Epithelial cell of proximal tubule (primary cell): ENCODE results near the gene PRKN. TPM values are rescaled to one million over a fixed set of nuclear protein-coding genes. Genes with fewer than 3 reads are reported as not detected.
A peak's percentile ranks its signal among the peaks of the same experiment; 100 is the strongest.

ENCODE experiments used
- DNase-seq: peaks from one replicate; pipeline ENCODE4 v3.0.0-alpha.2; 2011; ENCODE audit warnings: low read depth
- H3K4me3 ChIP-seq: 2 replicates; pipeline ENCODE4 v1.5.1; 2011; ENCODE audit warnings: low read depth, mild to moderate bottlenecking, low read length
- total RNA-seq: library from RNA; depleted of rRNA; stranded (reverse); fragments of >200 nt; gene quantifications from 2 replicates; pipeline ENCODE4 v1.2.3, GENCODE V29; 2015
- TF ChIP-seq, protein P1 (sequence below): conservative IDR thresholded peaks from 2 replicates; pipeline ENCODE4 v1.5.1; 2012; ENCODE audit warnings: low read depth, mild to moderate bottlenecking, low read length

PRKN gene
- total RNA-seq, 1 donor from 2014 or later: 0.58 TPM

DNA sequence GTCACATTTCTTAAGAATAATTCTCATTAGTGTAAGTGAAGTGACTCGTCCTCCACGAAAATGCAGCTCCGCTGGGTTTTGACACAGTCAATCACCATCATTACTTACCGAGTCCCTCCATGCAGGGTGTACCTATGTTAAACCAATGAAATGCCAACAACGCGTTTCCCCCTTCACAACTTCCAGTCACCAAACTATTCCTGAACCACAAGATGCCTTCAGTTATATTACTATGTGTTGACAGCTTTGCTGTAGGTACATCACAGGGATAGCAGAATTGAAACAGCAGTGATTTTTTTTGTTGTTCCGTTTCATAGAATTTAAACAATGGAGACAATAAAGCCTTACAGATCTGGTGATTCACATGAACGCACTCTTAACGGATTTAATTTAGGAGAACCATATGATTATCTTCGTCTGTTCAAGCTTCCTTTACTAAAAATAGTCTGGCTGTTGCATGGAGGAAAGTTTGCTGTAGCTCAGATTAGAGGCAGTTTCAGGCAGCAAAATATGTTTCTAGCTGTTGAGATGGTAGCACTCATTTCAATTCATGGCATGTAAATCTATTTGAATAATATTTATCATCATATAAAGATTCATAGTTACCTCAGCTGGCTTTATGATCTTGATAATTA is 652.8 kb downstream of the PRKN start:
- peak; percentile 31 for DNase-seq
- TF ChIP-seq, protein P1, sequence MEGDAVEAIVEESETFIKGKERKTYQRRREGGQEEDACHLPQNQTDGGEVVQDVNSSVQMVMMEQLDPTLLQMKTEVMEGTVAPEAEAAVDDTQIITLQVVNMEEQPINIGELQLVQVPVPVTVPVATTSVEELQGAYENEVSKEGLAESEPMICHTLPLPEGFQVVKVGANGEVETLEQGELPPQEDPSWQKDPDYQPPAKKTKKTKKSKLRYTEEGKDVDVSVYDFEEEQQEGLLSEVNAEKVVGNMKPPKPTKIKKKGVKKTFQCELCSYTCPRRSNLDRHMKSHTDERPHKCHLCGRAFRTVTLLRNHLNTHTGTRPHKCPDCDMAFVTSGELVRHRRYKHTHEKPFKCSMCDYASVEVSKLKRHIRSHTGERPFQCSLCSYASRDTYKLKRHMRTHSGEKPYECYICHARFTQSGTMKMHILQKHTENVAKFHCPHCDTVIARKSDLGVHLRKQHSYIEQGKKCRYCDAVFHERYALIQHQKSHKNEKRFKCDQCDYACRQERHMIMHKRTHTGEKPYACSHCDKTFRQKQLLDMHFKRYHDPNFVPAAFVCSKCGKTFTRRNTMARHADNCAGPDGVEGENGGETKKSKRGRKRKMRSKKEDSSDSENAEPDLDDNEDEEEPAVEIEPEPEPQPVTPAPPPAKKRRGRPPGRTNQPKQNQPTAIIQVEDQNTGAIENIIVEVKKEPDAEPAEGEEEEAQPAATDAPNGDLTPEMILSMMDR: no peak
- H3K4me3 ChIP-seq: no peak overlapping the region

DNA sequence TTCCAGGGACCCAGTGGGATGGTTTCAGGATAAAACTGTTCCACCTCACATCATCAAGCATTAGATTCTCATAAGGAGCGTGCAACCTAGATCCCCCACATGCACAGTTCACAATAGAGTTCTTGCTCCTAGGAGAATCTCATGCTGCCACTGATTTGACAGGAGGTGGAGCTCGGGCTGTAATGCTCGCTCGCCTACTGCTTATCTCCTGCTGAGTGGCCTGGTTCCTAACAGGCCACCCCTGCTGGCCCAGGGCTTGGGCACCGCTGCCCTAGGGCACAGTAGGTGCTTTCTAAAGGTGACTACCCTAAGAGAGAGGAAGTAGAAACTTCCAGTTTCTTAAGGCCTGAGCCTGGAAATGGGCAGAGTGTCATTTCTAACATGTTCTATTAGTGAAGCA is 656.9 kb downstream of the PRKN start:
- no peak for DNase-seq
- no peak overlapping the region for H3K4me3 ChIP-seq
- TF ChIP-seq, protein P1: no peak

DNA sequence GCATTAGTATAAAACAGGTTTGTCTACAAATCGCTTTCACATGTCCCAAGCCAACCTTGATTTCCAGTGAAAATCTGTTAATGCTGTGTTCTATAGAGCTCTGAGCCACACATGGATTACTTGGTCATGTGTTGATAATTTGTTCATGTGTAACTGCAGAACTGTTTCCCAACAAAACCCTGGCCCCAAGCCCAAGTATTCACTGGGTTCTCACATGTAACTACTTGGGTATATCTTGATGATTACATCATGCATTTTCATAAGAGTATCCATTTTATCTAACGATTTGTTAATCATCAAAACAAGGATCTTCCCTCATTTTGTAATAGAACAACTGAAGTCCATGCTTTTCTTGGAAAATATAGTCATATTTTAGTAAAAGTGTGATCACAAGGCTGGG is 657.6 kb downstream of the PRKN start:
- TF ChIP-seq, protein P1: no peak
- no peak overlapping the region for H3K4me3 ChIP-seq
- DNase-seq: no peak

DNA sequence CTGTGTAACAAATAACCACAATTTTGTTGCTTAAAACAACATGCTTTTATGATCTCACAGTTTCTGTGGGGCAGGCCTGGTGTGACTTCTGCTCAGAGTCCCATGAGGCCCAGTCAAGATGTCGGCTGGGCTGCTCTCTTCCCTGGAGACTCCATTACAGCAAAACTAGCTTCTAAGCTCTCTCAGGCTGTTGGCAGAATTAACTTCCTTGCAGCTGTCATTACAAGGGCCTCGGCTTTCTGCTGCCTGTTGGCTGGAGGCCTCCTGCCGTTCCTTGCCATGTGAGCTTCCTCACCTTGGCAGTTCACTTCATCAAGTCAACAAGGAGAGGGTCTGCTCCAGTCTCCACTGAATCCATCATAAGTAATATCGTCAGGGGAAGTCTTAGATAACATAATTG is 659.2 kb downstream of the PRKN start:
- H3K4me3 ChIP-seq: no peak overlapping the region
- no peak for DNase-seq
- TF ChIP-seq, protein P1: no peak

DNA sequence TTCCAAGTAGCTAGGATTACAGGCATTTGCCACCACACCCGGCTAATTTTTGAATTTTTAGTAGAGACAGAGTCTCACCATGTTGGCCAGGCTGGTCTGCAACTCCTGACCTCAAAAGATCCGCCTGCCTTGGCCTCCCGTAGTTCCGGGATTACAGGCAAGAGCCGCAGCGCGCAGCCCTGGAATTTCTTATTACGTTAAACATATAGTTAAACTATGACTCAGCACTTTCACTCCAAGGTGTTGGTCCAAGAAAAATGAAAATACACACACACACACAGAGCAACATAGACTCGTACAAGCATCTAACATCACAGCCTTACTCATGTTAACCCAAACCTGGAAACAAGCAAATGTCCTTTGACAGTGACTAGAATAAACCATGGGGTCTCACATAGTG is 663.9 kb downstream of the PRKN start:
- H3K4me3 ChIP-seq: no peak overlapping the region
- no peak for DNase-seq
- TF ChIP-seq, protein P1: no peak

DNA sequence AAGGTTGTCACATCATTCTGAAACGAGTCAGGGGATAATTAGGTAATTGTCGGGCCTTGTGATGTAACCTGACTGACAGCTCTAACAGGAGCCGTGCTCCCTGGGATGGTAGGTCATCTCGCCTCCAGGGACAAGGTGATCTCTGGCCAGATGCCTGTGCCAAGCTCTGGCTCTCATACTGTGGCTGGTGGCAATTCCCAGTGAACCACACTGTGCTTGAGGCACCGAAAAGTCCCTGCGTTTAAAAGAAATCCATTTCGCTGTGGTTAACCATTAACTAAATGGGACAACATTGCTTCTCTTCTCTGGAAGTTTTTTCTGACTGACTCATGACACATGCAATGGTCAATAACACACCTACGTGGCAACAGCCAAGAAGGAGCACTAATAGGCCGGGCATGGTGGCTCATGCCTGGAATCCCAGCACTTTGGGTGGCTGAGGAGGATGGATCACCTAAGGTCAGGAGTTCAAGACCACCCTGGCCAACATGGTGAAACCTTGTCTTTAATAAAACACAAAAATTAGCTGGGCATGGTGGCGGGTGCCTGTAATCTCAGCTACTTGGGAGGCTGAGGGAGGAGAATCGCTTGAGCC is 669.2 kb downstream of the PRKN start:
- TF ChIP-seq, protein P1: no peak
- DNase-seq: peak; percentile 99
- H3K4me3 ChIP-seq: no peak overlapping the region

DNA sequence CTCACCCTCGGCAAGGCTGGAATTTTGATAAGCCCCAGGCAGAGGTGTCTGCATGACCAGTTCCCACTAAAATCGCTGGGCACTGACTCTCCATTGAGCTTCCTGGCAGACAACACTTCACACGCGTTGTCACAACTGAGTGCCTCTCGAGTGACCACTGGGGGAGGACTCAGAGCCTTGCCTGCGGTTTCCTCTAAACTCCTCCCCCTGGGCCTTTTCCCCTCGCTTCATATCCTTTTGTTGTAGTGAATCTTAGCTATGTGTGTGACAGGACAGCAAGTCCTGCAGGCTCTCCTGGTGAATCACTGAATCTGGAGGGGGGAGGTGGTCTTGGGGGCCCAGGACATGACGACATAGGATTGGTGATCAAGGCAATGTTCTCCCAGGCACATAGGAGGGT is 670.8 kb downstream of the PRKN start:
- DNase-seq: peak; percentile 78
- TF ChIP-seq, protein P1: no peak
- H3K4me3 ChIP-seq: no peak overlapping the region
